Midbrain (tissue), 1 donor: ENCODE measurements around the gene DPEP3.

ENCODE experiments used
- DNase-seq: peaks from one replicate; lab custom pipeline; 2025; lab: John Stamatoyannopoulos, UW

The DPEP3 gene

DNA sequence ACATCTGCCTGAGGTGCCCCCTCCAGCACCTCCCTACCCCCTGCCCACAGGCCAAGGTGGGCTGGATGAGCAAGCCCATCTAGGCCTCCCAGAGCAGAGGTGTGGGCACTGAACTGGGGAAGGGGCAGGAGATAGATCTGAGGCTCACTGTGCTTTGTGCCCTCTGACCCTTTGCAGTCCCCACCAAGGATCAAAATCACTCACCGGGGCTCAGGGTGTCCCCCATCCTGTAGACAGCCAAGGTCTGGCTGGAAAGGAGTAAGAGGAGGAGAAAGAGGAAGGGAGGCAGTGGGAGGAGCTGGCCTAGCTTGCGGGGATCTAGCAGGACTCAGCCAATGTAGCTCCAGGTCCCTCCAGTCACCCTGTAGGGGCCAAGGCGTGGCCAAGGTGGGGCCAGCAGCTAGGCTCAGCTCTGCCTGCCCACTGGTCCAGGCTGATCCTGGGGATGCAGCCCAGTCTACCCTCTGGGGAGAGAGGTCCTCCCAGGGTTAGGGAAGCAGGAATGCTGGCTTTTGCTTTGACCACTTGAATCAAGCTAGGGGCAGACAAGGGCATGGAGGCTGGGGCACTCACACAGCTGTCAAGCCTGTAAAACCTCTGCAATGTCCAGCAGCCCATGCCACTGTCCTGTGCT lies 13.6 kb downstream of the DPEP3 start:
- DNase-seq = no peak

DNA sequence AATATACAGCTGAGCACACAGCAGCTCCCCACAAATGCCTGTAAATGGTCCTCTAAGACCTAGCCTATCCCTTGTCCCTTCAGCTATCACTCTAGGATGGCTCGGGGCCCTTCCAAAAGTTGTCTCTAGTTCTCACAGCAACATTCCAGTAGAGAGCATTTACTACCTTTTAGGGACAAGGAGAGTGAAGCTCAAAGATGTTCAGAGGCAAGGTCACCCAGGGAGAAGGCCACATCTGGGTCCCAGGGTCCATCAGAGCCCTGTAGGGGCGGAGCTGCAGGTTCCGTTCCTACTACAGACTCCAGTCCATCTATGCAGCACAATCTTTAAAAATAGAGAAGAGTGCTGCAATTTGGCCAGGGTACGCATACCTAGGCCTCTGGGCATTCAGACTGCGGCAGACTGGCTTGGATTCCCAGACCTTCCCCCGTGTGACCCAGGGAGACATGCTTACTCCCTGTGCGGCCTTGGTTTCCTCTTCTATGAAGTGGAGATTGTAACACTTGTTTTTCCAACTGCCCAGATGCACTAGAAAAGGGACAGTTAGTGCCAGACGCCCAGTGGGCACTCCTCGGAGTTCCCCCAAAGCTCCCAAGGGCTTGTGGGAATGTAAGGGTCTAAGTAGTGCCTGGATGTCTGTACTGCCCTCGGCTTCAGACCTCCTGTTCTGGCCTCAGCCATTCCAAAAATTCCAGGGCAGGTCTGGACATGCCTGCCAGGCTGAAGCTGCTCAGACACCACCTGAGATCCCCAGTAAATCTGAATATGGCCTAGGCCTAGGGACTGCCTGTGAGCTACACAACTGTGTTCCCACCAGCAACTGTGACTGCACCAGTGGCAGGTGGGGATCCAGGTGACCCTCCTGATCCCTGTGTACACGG lies 14.4 kb downstream of the DPEP3 start:
- no peak for DNase-seq

DNA sequence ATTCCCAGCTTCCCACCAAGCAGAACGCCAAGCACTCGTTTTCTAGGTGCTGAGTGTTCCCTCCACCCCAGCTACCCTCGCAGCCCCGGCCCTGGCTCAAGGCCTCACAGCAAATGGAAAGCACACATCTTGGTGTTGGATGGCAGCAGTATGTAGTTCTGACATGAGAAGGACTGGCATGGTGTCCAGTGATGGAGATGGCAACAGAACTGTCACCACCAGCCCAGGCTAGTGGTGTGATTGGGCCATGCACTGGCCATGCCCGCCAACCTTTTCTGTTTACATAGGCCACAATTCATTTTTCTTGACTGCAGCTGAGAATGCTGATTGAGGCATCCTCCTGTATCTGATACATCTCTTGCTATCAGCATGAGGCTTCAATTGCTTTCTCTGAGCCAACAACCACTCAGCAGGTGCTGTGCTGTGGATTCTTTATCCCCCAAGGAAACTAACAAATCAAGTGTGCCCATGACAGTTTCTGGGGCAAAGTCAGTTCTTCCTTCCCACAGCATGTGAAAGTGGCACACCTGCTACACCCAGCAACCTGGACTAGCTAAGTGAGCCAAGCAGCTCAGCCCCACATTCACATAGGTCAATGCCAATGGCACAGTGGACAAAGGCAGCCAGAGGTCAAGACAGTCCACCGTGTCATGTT lies 15.7 kb downstream of the DPEP3 start:
- DNase-seq = no peak

DNA sequence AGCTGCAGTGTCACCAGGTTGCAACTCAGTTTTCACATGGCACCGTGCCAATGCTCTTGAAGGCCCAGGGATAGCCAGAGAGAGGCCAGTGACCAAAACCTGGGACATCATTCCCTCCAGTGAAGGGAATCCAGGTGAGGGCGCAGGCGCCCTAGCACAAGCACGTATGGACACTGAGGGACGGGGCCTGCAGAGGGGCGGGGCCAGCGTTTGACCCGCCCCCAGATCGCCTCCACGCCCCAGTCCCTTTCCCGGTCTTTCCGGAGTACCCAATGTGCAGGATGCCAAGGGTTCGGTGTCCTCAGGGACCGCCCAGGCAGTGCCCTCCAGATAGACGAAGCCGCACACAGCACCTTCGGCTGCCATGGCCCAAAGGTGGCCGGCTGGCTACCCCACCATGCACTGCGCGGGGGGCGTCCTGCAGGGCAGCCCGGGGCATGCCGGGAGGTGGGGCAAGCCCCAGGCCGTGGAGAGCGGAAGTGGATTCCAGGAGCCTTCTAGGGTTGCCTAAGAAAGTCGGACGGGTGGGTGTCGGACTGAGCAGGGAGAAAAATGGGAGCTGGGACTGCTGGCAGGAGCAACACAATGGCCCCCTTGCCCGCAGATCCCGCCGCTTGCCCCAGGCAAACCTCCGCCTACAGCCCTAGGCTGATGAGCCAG lies 16.5 kb downstream of the DPEP3 start:
- DNase-seq = no peak

DNA sequence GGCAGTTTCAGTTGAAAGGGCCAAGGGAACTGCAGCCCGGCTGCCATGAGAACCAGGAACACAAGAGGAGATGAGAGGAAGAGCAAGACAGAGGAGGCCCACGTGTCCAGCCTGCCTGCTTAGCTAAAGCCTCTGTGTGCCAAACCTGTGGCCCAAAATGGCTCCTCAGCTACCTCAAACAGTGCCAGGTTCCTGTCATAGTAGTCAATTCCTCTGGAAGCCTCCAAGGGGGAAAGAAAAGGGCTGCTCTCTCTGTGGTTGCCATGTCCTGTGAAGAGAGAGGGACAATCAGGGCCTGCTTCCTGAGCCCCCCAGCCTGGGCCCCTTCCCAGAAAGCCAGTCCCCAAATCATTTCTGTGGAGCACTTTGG lies 17.0 kb downstream of the DPEP3 start:
- DNase-seq = peak; percentile 29

DNA sequence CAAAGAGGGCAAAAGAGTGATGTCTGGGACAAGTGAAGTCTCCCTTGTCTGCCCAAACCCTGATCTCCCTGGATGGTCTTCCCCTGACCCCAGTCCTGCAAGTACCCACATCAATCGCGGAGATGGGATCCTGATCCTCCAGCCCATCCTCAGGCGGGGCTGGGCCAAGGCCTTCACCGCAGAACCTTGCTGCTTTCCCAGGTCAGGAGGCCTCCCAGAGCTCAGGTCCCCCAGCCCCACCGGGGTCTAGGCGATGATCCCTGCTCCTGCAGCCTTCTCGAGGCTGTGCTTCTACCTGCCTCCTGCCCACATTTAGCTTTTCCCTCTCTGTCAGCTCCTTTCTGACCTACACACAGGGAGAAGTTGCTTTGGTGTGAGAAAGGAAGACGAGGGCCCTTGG lies 18.2 kb downstream of the DPEP3 start:
- DNase-seq = no peak

DNA sequence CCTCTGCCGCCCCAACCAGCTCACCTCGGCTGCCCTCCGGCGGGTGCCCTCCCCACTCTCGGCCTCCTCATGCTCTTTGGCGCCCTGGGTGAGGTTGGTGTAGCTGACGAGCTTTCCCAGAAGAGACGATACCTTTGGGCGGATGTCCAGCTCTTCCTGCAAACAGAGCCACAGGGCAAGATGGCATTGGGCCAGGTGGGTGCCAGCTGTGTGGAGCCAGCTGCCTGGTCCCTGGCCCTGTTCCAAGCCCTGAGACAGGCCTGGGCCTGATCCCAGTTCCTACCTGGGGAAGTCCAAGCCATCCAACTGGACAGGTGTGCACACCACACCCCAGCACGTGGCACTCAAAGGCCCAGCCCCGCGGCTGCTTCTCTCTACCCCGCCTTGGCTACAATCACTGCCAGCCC lies 18.7 kb downstream of the DPEP3 start:
- no peak for DNase-seq

DNA sequence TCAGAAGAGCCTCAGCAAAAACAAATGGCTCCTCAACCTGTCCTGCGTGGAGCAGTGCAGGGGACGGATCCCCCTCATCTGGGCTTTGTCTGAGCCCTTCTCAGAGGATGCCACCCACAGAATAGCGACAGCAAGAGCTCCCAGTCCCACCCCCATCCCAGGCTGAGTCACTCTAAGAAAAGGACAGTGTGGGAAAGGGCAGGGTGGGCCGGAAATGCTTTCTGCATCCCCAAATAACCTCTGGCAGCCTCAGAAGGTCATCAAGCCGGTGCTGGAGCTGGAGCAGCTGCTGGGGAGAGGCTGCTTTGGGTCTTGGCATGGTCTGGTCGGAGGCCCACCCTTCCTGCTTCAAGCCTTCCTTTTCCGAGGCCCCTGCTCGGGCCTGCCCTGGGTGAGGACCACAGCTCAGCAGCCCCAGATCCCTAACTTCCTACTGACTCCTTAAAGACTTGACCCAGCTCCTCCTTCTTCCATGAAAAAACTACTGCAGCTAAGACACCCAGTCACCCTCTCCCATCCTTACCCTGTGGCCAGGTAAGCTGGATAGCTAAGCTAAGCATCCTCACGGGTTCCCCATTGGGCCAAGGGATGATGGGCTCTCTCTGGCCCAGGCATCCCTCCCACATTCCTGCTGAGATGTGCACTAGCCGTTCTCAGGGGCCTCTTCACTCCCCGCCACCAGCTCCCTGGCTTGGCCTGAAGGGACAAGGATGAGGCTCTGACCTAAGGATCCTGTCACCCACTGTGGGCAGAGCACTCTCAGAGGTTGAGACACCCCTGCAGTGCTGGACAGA lies 20.6 kb downstream of the DPEP3 start:
- DNase-seq = no peak

DNA sequence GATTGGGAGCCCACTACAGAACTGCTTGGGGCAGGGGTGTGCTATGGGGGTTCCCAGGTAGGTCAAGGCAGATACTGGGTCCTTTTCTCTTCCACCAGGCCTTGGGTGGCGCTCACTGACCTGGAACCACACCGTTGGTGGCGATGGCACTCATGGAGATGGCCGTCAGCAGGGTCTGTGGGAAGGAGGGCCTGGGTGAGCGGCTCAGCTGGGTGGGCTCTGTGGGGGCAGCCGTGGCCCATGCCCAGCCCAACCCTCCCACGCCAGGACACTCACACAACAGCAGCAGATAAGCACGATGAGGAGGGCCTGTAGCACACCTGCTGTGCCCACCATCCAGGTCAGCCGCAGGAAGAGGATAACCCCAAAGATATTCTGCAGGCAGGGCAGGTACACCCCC lies 22.7 kb downstream of the DPEP3 start:
- DNase-seq = no peak

DNA sequence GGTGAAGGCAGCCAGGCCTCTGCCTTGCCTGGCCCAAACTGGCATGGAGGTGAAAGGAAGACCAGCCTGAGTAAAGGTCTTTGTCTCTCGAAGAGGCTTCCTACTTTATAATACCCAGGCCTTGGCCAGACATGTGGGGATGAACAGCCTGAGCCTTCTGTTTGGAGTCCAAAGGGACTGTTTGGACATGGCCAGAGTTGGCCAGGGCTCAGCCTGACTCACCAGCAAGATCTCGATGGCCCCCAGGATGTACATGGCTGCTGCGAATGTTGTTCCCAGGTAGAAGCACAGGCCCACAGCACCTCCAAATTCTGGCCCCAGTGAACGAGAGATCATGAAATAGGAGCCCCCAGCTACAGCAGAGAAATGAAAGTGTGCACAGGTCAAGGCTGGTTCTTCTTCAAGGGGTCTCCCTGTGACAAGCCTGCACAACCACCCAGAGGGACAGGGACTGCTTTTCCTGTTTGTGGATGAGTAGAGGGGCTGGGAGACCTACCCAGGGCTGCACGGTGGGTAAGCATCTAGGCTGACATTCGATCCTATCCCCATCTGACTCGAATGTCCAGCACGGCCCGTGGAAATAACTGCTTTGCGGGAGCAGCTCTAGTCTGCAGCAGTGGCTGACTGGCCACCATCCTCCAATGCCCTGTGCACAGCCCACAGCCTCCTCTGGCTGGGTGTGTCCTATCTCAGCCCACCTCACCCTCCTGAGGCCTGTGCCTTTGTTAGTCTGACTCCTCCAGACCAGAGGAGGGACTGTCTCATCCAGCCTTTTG lies 25.7 kb downstream of the DPEP3 start:
- no peak for DNase-seq

DNA sequence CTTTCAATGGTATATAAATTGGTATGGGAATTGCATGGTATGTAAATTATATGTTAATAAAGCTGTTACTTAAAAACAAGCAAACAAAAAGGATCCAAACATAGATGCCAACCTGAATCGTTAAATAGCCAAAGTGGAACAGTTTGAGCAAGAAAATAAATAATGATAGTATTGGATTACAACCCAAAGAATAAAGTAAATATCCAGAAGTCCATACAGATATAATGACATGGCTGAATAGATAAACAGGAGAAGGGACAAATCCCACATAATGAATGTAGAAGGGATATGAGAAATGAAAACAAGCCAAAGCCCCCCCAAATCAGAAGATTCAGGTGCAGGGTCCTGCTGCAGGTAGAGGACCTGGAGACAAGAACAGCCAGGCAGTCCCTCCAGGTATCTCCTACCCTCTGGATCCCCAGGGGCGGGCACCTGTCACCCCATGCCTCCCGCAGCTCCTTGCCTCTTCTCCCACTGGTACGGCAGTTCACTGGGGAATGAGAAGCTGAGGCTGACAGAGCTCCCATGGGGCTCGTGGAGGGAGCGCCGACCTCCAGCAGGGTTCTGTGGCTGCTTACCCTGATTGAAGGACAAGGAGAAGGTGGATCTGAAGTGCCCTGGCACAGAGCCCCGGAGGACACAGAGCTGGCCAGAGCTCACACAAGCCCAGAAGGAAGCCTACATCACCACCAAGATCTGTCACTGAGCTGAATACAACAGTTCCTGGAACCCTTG lies 26.5 kb downstream of the DPEP3 start:
- no peak for DNase-seq

DNA sequence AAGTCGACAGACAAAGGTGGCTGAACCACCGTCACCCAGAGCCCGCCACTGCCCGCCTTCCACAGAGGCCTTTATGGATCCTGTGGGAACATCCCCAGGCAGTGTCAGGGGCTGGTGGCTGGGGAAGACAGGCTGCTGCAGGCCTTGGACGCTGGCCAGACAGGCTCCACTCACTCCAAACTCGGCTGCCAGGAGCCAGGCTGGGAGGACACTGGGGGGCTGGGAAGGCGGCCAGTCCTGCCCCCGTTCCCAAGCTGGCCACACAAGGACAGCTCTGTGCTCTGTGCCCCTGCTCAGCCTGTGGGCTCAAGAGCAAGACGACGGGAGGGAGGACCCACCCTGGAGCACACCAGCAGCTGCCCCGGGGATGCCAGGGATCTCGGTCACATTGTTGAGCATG lies 28.8 kb downstream of the DPEP3 start:
- peak; percentile 91 for DNase-seq

DNA sequence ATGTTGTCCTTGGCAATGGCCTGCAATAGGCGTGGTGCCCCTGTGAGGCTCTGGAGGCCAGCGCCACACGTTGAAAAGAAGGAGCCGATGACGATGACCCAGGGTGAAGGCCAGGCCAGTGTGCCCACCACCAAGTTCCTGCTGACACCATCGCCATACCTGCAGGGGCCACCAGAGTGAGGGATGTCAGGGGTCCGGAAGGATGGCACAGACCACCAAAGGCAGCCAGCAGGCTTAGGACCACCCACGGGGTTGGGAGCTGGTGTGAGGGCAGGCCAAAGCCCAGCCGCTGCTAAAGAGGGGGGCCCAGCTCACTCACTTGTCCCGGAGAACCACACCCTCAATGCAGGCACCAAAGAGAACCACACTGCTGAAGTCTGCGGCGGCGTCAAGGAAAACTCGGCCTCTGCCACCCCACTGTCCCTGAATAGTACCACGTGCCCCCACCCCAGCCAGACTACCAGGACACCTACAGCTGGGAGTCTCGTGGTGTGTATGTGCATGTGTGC lies 29.9 kb downstream of the DPEP3 start:
- DNase-seq = no peak

DNA sequence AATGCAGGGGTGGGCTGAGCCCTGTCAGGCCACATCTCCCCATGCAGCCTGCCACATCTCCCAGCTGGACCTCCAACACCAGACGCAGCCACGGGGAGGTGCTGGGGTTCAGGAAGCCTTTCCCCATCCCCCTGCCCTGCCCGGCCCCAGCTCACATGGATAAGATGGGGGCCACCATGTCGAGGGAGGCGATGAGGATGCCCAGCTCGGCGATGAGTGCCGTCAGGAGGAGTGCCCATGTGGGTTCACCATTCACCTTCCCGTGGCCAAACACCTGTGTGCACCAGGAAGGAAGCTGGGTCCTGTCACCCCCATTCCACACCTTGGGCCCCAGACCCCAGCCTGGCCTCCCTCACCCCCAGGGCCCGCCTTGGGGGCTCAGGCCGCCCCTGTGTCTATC lies 30.7 kb downstream of the DPEP3 start:
- DNase-seq = no peak

DNA sequence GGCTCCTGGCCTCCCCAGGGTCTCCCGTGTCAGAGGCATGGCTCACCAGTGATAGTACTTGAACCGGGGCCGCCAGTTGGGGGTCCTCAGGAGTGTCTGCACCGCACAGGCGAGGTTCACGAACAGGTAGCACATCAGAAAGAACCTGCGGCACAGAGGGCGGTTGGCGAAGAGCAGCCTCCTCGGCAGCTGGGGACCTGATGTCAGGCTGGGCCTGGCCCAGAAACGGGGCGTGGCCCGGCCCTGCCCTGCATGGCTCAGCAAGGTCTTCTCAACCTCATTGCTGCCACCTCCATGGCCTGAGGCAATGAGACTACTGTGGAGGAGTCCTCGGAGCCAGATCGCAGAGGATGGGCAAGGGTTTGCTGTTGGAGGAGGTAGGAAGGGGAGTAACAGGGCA lies 32.3 kb downstream of the DPEP3 start:
- no peak for DNase-seq

DNA sequence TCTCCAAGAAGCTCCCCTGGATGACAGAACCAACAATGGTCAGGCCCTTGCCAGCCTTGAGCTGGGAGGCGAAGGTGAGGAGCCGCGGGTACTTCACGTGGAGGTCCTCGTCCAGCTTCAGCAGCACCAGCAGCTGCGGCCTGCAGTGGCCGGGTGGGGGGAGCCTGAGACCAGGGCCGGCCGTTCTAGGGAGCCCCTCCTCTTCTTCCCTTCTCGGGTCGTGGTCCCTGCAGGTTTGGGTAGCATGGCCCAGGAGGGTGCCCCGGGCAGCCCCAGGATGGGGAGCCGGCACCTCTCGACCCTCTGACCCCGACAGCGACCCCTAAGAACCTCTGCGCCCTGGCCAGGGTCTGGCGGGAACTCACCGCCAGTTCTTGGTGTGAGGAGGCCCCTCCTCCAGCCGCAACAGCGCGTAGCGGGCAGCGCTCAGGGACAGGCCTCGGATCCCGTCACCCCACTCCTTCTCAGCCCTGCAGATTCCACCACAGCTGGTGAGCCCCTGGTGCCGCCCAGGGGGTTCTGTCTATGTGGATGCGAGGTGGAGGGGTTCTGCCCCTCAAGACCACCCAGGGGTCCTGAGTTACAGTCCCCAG lies 33.2 kb downstream of the DPEP3 start:
- no peak for DNase-seq

DNA sequence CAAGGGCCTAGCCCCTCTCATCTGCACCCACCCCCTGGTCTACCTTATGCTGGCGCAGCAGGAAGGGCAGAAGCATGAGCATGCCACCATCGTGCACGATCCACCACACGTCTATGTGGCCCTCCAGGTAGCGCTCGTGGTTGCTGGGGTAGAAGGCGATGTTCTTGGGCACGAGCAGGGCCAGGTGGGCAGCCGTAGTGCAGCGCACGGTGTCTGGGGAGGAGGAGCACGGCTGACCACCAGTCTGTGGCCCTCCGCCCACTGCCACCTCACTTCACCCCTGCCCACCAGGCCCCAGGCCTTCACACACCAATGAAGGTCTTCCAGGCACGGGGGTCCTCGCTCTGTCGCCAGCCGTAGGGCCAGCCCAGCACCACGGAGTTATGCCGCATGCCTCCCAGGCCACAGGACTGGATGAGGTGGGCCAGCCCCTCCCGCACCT lies 34.1 kb downstream of the DPEP3 start:
- no peak for DNase-seq

DNA sequence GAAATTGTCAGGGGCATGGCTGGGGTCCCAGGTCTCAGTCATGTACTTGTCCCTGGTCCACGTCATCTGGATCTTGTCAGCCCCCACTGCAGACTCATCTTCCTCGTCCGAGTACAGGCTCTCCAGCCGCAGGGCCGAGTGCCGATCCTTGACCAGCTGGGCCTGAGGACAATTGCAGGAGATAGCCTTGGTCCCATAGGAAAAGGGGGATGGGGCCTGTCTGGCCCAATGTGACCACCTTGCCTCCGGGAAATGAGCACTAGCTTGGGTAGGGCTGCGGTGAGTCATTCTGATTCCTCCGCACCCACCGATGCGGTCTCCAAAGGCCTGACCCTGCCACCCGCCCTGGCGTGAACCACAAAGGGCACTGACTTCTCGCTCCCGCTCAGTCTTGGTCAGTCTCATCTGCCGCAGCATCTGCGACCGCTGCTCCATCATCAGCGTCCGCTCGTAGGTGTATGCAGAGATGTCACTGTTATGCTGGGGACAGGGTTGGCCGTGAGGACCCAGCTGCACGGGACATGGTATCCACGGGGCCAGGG lies 34.8 kb downstream of the DPEP3 start:
- no peak for DNase-seq

DNA sequence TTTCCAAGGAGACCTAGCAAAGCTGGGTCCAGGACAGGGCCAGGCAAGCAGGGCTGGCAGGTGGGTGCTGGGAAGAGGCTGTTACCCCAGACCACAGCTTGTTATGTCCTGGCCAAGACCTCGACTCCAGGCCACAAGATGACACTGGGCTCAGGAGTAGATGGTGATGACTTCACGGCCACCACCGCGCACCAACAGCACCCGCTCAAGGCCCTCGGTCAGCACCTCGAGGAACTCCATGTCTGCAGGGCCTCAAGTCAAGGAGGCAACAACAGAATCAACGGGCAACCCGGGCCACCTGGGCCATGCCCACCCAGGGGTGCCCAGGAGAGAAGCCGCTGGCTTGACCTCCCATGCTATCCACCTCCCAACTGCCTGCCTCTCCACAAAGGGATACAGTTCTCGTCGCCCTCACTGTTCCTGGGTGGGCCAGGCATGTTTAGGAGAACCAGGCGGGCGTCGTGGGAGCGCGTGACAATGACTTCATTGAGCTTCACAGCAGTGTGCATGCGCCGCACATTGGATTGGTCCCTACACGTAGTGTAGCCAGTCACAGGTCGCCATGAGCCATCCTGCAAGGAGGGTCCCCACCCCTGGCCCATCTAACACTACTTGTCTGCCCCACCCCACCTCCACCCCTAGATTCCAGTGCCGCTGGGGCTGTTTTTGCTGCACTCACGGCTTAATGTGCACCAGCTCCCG lies 35.5 kb downstream of the DPEP3 start:
- no peak for DNase-seq
